Measurements from ENCODE around the gene CTBP1. TPM values are rescaled to one million over a fixed set of nuclear protein-coding genes. Genes with fewer than 3 reads are reported as not detected.
"Not testable (repeated sequence)": the region's sequence is repeated elsewhere in the genome, so short reads cannot be mapped to it uniquely, and the experiment has no call there.

The CTBP1 gene
- total and polyA plus RNA-seq, 7 donors: 109 to 165 (median 130) TPM

DNA sequence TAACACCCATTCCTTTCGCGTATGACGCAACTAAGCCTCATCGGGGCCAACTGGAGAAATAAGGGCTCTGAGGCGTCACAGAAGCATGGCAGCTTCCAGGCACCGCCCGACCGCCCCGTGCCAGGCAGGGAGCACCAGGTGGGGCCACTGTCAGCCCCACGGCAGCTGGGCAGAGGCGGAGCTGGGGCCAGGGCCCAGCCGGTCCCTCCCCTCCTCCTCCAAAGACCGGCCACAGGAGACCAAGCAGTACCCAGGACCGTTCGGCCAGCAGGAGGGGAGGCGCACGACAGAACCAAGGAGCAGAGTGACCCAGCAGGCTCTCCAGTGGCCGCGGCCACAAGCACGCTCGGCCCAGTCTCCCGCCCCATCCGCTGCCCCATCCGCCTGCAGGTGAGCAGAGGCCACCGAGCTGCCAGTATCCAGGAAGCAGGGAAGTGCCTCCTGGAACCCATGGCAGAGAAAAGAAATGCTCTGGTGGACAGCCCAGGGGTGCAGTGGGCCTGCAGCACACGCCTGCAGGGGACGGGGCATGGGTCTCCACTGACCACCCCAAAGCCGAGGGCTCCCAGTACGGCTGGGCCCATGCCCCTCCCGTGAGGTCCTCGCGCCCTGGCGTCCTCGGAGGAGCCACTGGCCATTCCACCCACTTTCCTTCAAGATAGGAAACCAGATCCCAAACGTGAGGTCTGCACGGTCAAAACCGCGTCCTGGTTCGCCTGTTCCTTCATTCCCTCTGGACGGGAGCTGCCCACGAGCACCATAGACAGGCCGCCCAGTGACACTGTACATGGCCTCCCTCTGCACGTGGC lies 9.6 kb downstream of the CTBP1 start:
- 59 to 75% (median 65%) methylated on average over 41 to 43 of the region's 43 CpGs for WGBS, 3 donors
- Histone ChIP-seq H3K9me3 (no peaks in the 10 kb centered on the region), H3K4me3 (no peak overlapping the region), H3K36me3 (ENCODE audit: insufficient read depth in 1 of 2, low read depth in 1 of 2) (peaks cover 0 to 42% of the 10 kb centered on the region in 2 donors), H3K27me3 (ENCODE audit: insufficient read depth in 3 of 3, low read length in 2 of 3) (no peaks in the 10 kb centered on the region), H3K27ac (peak overlapping the region; percentile 67), H3K4me1 (peaks cover 39% of the 10 kb centered on the region)
- peak; percentile 84 to 93 (median 90) for ATAC-seq
- DNase-seq: peak; percentile 37 to 78
- TF ChIP-seq, protein P1, sequence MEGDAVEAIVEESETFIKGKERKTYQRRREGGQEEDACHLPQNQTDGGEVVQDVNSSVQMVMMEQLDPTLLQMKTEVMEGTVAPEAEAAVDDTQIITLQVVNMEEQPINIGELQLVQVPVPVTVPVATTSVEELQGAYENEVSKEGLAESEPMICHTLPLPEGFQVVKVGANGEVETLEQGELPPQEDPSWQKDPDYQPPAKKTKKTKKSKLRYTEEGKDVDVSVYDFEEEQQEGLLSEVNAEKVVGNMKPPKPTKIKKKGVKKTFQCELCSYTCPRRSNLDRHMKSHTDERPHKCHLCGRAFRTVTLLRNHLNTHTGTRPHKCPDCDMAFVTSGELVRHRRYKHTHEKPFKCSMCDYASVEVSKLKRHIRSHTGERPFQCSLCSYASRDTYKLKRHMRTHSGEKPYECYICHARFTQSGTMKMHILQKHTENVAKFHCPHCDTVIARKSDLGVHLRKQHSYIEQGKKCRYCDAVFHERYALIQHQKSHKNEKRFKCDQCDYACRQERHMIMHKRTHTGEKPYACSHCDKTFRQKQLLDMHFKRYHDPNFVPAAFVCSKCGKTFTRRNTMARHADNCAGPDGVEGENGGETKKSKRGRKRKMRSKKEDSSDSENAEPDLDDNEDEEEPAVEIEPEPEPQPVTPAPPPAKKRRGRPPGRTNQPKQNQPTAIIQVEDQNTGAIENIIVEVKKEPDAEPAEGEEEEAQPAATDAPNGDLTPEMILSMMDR (IDR thresholded peaks at IDR 0.05): no peak
- intact Hi-C loops (cut with DNase I): no loop called here

DNA sequence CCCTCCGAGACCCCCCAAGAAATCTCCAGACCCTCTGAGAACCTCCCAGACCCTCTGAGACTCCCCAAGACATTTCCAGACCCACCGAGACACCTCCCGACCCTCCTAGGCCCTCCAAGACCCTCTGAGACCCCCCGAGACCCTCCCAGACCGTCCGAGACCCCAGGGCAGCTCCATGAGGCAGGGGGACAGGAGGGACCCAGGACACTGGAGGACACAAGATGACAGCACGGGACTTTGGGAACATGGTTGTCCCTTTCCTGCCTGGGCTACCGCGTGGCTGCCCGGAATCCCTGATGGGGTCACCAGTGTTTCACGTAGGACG lies 10.3 kb downstream of the CTBP1 start:
- WGBS, 3 donors: 84 to 88% (median 86%) methylated on average over 12 of the region's 12 CpGs
- Histone ChIP-seq H3K4me3 (no peak overlapping the region), H3K27ac (peak overlapping the region; percentile 67), H3K27me3 (ENCODE audit: insufficient read depth in 3 of 3, low read length in 2 of 3) (no peaks in the 10 kb centered on the region), H3K36me3 (ENCODE audit: insufficient read depth in 1 of 2, low read depth in 1 of 2) (peaks cover 0 to 47% of the 10 kb centered on the region in 2 donors), H3K9me3 (no peaks in the 10 kb centered on the region), H3K4me1 (peaks cover 38% of the 10 kb centered on the region)
- TF ChIP-seq, protein P1 (IDR thresholded peaks at IDR 0.05): no peak
- no peak for DNase-seq
- intact Hi-C loops (cut with DNase I): no loop called here
- ATAC-seq: peak in 1 of 4 donors; percentile 20

DNA sequence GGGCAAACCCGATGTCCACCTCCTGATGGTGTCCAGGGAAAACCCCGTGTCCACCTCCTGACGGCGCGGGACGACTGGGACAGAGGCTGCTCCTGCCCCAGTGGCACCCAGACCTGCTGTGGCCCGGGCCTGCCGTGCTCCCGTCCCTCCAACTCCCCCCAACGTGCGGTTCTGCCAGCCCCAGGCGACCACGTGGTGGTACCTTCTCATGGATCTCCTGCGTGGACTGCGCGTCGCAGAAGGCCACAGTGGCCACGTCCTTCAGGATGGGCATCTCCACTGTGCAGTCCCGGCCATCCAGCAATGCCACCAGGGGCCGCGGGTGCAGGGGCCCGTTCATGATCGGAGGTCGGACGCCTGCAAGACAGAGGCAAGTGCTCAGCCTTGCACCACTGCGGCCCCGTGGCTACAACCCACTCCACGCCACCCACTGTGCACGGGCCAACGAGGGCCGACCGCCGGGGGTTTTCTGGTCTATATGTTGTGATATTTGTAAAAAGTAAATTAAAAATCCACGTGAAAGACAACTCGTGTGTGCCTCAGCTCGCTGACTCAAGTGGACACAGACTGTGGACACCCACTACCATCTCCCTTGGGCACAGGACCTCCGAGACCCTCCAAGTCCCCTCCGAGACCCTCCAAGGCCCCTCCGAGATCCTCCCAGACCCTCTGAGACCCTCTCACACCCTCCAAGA lies 10.8 kb downstream of the CTBP1 start:
- TF ChIP-seq, protein P1 (IDR thresholded peaks at IDR 0.05): no peak
- H3K27ac ChIP-seq: peak overlapping the region; percentile 67
- peak in 1 of 2 donors; percentile 49 for DNase-seq
- intact Hi-C loops (cut with DNase I): no loop called here
- no peaks in the 10 kb centered on the region for H3K9me3 ChIP-seq
- H3K27me3 ChIP-seq (ENCODE audit: insufficient read depth in 3 of 3, low read length in 2 of 3): no peaks in the 10 kb centered on the region
- ATAC-seq: no peak
- peaks cover 0 to 47% of the 10 kb centered on the region in 2 donors for H3K36me3 ChIP-seq (ENCODE audit: insufficient read depth in 1 of 2, low read depth in 1 of 2)
- H3K4me1 ChIP-seq: peaks cover 32% of the 10 kb centered on the region
- 91 to 93% (median 92%) methylated on average over 39 of the region's 39 CpGs for WGBS, 3 donors
- H3K4me3 ChIP-seq: no peak overlapping the region

DNA sequence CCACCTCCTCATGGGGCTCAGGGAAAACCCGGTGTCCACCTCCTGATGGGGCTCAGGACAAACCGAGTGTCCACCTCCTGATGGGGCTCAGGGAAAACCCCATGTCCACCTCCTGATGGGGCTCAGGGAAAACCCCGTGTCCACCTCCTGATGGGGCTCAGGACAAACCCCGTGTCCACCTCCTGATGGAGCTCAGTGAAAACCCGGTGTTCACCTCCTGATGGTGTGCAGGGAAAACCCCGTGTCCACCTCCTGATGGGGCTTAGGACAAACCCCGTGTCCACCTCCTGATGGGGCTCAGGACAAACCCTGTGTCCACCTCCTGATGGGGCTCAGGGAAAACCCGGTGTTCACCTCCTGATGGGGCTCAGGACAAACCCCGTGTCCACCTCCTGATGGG lies 11.7 kb downstream of the CTBP1 start:
- H3K27me3 ChIP-seq (ENCODE audit: insufficient read depth in 3 of 3, low read length in 2 of 3); intact Hi-C loops (cut with DNase I); ATAC-seq; H3K9me3 ChIP-seq; H3K4me3 ChIP-seq; DNase-seq; H3K27ac ChIP-seq: not testable (repeated sequence)
- Histone ChIP-seq H3K4me1 (peaks cover 25% of the 10 kb centered on the region), H3K36me3 (ENCODE audit: insufficient read depth in 1 of 2, low read depth in 1 of 2) (peaks cover 0 to 54% of the 10 kb centered on the region in 2 donors)
- WGBS, 3 donors: 85 to 88% (median 87%) methylated on average over 9 of the region's 9 CpGs

DNA sequence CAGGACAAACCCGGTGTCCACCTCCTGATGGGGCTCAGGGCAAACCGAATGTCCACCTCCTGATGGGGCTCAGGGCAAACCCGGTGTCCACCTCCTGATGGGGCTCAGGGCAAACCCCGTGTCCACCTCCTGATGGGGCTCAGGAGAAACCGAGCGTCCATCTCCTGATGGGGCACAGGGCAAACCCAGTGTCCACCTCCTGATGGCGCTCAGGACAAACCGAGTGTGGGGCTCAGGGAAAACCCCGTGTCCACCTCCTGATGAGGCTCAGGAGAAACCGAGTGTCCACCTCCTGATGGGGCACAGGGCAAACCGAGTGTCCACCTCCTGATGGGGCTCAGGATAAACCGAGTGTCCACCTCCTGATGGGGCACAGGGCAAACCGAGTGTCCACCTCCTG lies 12.1 kb downstream of the CTBP1 start:
- ATAC-seq; H3K27me3 ChIP-seq (ENCODE audit: insufficient read depth in 3 of 3, low read length in 2 of 3); intact Hi-C loops (cut with DNase I); H3K27ac ChIP-seq; H3K9me3 ChIP-seq; H3K4me3 ChIP-seq: not testable (repeated sequence)
- Histone ChIP-seq H3K36me3 (ENCODE audit: insufficient read depth in 1 of 2, low read depth in 1 of 2) (peaks cover 0 to 56% of the 10 kb centered on the region in 2 donors), H3K4me1 (peaks cover 25% of the 10 kb centered on the region)
- peak in 1 of 2 donors; percentile 37 for DNase-seq
- 82 to 88% (median 86%) methylated on average over 13 of the region's 13 CpGs for WGBS, 3 donors
